GM23248 (cell line): ENCODE results near the gene PCDHA1. TPM values are rescaled to one million over a fixed set of nuclear protein-coding genes. Genes with fewer than 3 reads are reported as not detected.
A peak's percentile ranks its signal among the peaks of the same experiment; 100 is the strongest.
"Not testable (repeated sequence)": the region's sequence is repeated elsewhere in the genome, so short reads cannot be mapped to it uniquely, and the experiment has no call there.

Source experiments
- DNase-seq: peaks from one replicate; pipeline ENCODE4 v3.0.0-alpha.2; 2015
- H2AFZ ChIP-seq: fragments of 200-600 bp; sonication (generic); 2 replicates; pipeline ENCODE4 v1.6.1; 2016; ENCODE audit warnings: antibody characterized with exemption
- H3F3A ChIP-seq: fragments of 200-600 bp; sonication (generic); 2 replicates; pipeline ENCODE4 v1.6.1; 2016; ENCODE audit warnings: mild to moderate bottlenecking, antibody characterized with exemption, mixed run types; ENCODE audit not compliant: insufficient read depth
- H3K27ac ChIP-seq: fragments of 200-600 bp; sonication (generic); 2 replicates; pipeline ENCODE4 v1.5.1; 2016; ENCODE audit warnings: mild to moderate bottlenecking
- H3K27me3 ChIP-seq: fragments of 200-600 bp; sonication (generic); replicated peaks from 2 replicates; pipeline ENCODE4 v1.6.1; 2016; ENCODE audit warnings: mild to moderate bottlenecking; ENCODE audit not compliant: insufficient read depth
- H3K36me3 ChIP-seq: fragments of 200-600 bp; sonication (generic); 2 replicates; pipeline ENCODE4 v1.6.1; 2016; ENCODE audit warnings: low read depth, mild to moderate bottlenecking
- H3K4me1 ChIP-seq: fragments of 200-600 bp; sonication (generic); 2 replicates; pipeline ENCODE4 v1.6.1; 2016; ENCODE audit warnings: mild to moderate bottlenecking; ENCODE audit not compliant: insufficient read depth
- H3K4me2 ChIP-seq: fragments of 200-600 bp; sonication (generic); one replicate; pipeline ENCODE4 v1.6.1; 2016; ENCODE audit warnings: mild to moderate bottlenecking; ENCODE audit not compliant: unreplicated experiment
- H3K4me3 ChIP-seq: fragments of 200-600 bp; sonication (generic); 2 replicates; pipeline ENCODE4 v1.5.1; 2016; ENCODE audit warnings: mild to moderate bottlenecking
- H3K79me2 ChIP-seq: fragments of 200-600 bp; sonication (generic); 2 replicates; pipeline ENCODE4 v1.6.1; 2016; ENCODE audit warnings: mild to moderate bottlenecking; ENCODE audit not compliant: insufficient read depth
- H3K9ac ChIP-seq: fragments of 200-600 bp; sonication (generic); 2 replicates; pipeline ENCODE4 v1.6.1; 2016; ENCODE audit warnings: mild to moderate bottlenecking
- H3K9me2 ChIP-seq: fragments of 200-600 bp; sonication (generic); 2 replicates; pipeline ENCODE4 v1.6.1; 2016; ENCODE audit warnings: mixed run types, mild to moderate bottlenecking, moderate library complexity; ENCODE audit not compliant: insufficient read depth
- H3K9me3 ChIP-seq: fragments of 200-600 bp; sonication (generic); one replicate; pipeline ENCODE4 v1.6.1; 2017; ENCODE audit warnings: low read depth
- H4K20me1 ChIP-seq: fragments of 200-600 bp; sonication (generic); 2 replicates; pipeline ENCODE4 v1.6.0; 2016; ENCODE audit not compliant: insufficient read depth
- EZH2 ChIP-seq: fragments of 200-600 bp; sonication (generic); IDR thresholded peaks from 2 replicates; pipeline ENCODE4 v1.6.1; 2018; ENCODE audit warnings: antibody characterized with exemption, mild to moderate bottlenecking; ENCODE audit not compliant: insufficient read depth, poor library complexity, severe bottlenecking
- EZH2phosphoT487 ChIP-seq: fragments of 200-600 bp; sonication (generic); IDR thresholded peaks from 2 replicates; pipeline ENCODE4 v1.6.1; 2018; ENCODE audit warnings: antibody characterized with exemption, moderate library complexity, mild to moderate bottlenecking, low read depth; ENCODE audit not compliant: insufficient read depth
- WGBS, 2 experiments: methylation state at CpG; one replicate each; pipeline ENCODE4 v1.1.6; 2015 to 2017; ENCODE audit warnings: low lambda C conversion rate in 2 of 2, low coverage in 1 of 2; ENCODE audit errors: missing lambda C conversion rate in 2 of 2; 5-methylcytosine and 5-hydroxymethylcytosine counted together
- in situ Hi-C: fragments of 300-500 bp; cut with MboI; formaldehyde crosslinking; loops from 2 replicates; pipeline ENCODE4 v1.15.0; 2020
- polyA plus RNA-seq: library from polyadenylated mRNA; unstranded; fragments of >200 nt; fragmentation: Nextera tagmentation; extraction: Ambion mirVana; gene quantifications from 2 replicates; pipeline ENCODE4 v1.2.1, GENCODE V29; 2016
- total RNA-seq: library from RNA; depleted of rRNA; stranded (reverse); fragments of >200 nt; shearing (Covaris generic); gene quantifications from 2 replicates; pipeline ENCODE4 v1.2.3, GENCODE V29; 2014

The PCDHA1 gene
- total and polyA plus RNA-seq, 2 experiments from 2014 or later: not detected

DNA sequence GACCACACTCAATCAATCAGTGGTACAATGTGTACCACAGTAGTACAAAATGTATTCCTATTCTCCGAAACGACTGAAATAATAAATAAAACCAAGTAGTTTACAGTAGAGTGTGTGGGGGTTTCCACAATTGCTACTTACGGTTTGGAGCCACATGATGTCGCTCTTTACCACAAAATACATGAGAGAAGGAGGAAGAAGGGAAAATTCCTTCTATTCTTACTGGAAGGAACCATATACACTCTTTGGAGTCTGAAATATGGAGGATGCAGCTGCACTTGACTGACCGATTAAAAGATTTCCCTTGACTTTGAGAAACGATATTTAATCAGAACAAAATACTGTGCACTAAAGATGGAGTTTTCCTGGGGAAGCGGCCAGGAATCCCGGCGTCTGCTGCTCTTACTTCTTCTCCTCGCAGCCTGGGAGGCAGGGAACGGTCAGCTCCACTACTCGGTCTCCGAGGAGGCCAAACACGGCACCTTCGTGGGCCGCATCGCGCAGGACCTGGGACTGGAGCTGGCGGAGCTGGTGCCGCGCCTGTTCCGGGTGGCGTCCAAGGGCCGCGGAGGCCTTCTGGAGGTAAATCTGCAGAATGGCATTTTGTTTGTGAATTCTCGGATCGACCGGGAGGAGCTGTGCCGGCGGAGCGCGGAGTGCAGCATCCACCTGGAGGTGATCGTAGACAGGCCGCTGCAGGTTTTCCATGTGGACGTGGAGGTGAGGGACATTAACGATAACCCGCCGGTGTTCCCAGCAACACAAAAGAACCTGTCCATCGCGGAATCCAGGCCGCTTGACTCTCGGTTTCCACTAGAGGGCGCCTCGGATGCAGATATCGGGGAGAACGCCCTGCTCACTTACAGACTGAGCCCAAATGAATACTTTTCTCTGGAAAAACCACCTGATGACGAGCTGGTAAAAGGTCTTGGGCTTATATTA, 21.2 kb downstream of the PCDHA1 start, which contains the start of gene PCDHA4:
TSS of gene PCDHA4 (plus strand) at position 235 of the 942 bp plus-strand sequence.
- Histone ChIP-seq H3K4me2 (no peak within 1 kb of the TSS), H3F3A (no peaks in the 10 kb centered on the region), H2AFZ (no peak within 1 kb of the TSS), H3K36me3 (no peaks in the 10 kb centered on the region), H3K27ac (no peak within 1 kb of the TSS), H3K9me3 (no peaks in the 10 kb centered on the region), H3K4me3 (no peak within 1 kb of the TSS), H3K79me2 (no peaks in the 10 kb centered on the region), H4K20me1 (no peaks in the 10 kb centered on the region), H3K4me1 (no peaks in the 10 kb centered on the region), H3K9ac (no peak within 1 kb of the TSS), H3K9me2 (no peaks in the 10 kb centered on the region), H3K27me3 (no peaks in the 10 kb centered on the region)
- peak; percentile 12 for DNase-seq
- WGBS, 2 experiments: 30 to 31% methylated on average over 40 to 46 of the region's 47 CpGs
- in situ Hi-C loops: no loop called here
- TF ChIP-seq EZH2phosphoT487 (no peak), EZH2 (no peak)

DNA sequence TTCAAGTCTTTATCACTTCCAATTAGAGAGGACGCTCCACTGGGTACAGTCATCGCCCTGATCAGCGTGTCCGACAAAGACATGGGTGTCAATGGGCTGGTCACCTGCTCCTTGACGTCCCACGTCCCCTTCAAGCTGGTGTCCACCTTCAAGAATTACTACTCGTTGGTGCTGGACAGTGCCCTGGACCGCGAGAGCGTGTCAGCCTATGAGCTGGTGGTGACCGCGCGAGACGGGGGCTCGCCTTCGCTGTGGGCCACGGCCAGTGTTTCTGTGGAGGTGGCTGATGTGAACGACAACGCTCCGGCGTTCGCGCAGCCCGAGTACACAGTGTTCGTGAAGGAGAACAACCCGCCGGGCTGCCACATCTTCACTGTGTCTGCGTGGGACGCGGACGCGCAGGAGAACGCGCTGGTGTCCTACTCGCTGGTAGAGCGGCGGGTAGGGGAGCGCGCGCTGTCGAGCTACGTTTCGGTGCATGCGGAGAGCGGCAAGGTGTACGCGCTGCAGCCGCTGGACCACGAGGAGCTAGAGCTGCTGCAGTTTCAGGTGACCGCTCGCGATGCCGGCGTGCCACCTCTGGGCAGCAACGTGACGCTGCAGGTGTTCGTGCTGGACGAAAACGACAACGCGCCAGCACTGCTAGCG, 22.4 kb downstream of the PCDHA1 start:
- H3K9me3 ChIP-seq, H3K27me3 ChIP-seq, H3K4me1 ChIP-seq, H2AFZ ChIP-seq, H3F3A ChIP-seq, H3K9me2 ChIP-seq, in situ Hi-C loops, H3K27ac ChIP-seq, H4K20me1 ChIP-seq, H3K4me2 ChIP-seq, H3K4me3 ChIP-seq, H3K9ac ChIP-seq, DNase-seq, H3K79me2 ChIP-seq, H3K36me3 ChIP-seq: not testable (repeated sequence)
- 53 to 59% methylated on average over 45 to 62 of the region's 62 CpGs for WGBS, 2 experiments

GRCh38 chr5:140808889-140809291, 22.9 kb downstream of the PCDHA1 start:
- Histone ChIP-seq H3K79me2 (no peaks in the 10 kb centered on the region), H4K20me1 (no peaks in the 10 kb centered on the region), H3K27ac (no peak overlapping the region), H3K9me3 (peaks cover 4% of the 10 kb centered on the region), H3K9me2 (no peaks in the 10 kb centered on the region), H3F3A (no peaks in the 10 kb centered on the region), H3K36me3 (no peaks in the 10 kb centered on the region), H3K4me1 (no peaks in the 10 kb centered on the region), H3K4me2 (no peak overlapping the region), H3K9ac (no peak overlapping the region), H3K4me3 (no peak overlapping the region), H2AFZ (no peak overlapping the region), H3K27me3 (no peaks in the 10 kb centered on the region)
- in situ Hi-C loops: no loop called here
- 41 to 53% methylated on average over 15 to 42 of the region's 43 CpGs for WGBS, 2 experiments
- no peak for DNase-seq
- TF ChIP-seq EZH2: no peak
- TF ChIP-seq EZH2phosphoT487: no peak

GRCh38 chr5:140821375-140822280, 35.7 kb downstream of the PCDHA1 start, which contains the start of gene PCDHA5:
Gene PCDHA5, plus strand, starts transcription at chr5:140821613.
- no peaks in the 10 kb centered on the region for H3K4me1 ChIP-seq
- no peak within 1 kb of the TSS for H3K27ac ChIP-seq
- H3K27me3 ChIP-seq: no peaks in the 10 kb centered on the region
- H4K20me1 ChIP-seq: no peaks in the 10 kb centered on the region
- DNase-seq: peak; percentile 34
- 26 to 29% methylated on average over 37 to 39 of the region's 39 CpGs for WGBS, 2 experiments
- H3K9me3 ChIP-seq: no peaks in the 10 kb centered on the region
- H3K9ac ChIP-seq: no peak within 1 kb of the TSS
- no peak within 1 kb of the TSS for H2AFZ ChIP-seq
- no peak within 1 kb of the TSS for H3K4me2 ChIP-seq
- no peaks in the 10 kb centered on the region for H3F3A ChIP-seq
- no peaks in the 10 kb centered on the region for H3K79me2 ChIP-seq
- no peaks in the 10 kb centered on the region for H3K36me3 ChIP-seq
- no peaks in the 10 kb centered on the region for H3K9me2 ChIP-seq
- no peak within 1 kb of the TSS for H3K4me3 ChIP-seq
- no peak for TF ChIP-seq EZH2phosphoT487
- TF ChIP-seq EZH2: no peak
- in situ Hi-C loops: no loop called here
